HCT116 (cell line): ENCODE data around the gene HPS5.

Experiments
- CBX3 ChIP-seq: IDR thresholded peaks from 2 replicates; pipeline ENCODE4 v1.6.1; 2012; ENCODE audit warnings: low read depth
- CEBPB ChIP-seq: IDR thresholded peaks from 2 replicates; pipeline ENCODE4 v1.6.1; 2012; ENCODE audit warnings: low read depth
- EGR1 ChIP-seq: IDR thresholded peaks from 2 replicates; pipeline ENCODE4 v1.6.1; 2012; ENCODE audit warnings: low read depth
- EZH2 ChIP-seq: fragments of 200-600 bp; sonication (generic); IDR thresholded peaks from 2 replicates; pipeline ENCODE4 v1.6.1; 2017; ENCODE audit warnings: antibody characterized with exemption, mixed run types
- EZH2phosphoT487 ChIP-seq: fragments of 200-600 bp; IDR thresholded peaks from 2 replicates; pipeline ENCODE4 v1.6.1; 2018; ENCODE audit warnings: antibody characterized with exemption, borderline replicate concordance
- POLR2A ChIP-seq: IDR thresholded peaks from 2 replicates; pipeline ENCODE4 v1.7.0; 2011; ENCODE audit warnings: borderline replicate concordance; ENCODE audit not compliant: insufficient read depth, insufficient read length; ENCODE audit errors: extremely low read depth
- SRF ChIP-seq: IDR thresholded peaks from 2 replicates; pipeline ENCODE4 v1.6.1; 2012; ENCODE audit warnings: low read depth
- TCF7L2 ChIP-seq: IDR thresholded peaks from 2 replicates; pipeline ENCODE4 v1.7.0; 2011; ENCODE audit warnings: borderline replicate concordance, inconsistent platforms; ENCODE audit not compliant: insufficient read depth, insufficient read length; ENCODE audit errors: extremely low read depth
- YY1 ChIP-seq: IDR thresholded peaks from 2 replicates; pipeline ENCODE4 v1.6.1; 2011; ENCODE audit warnings: low read length, low read depth, moderate library complexity, mild to moderate bottlenecking; ENCODE audit not compliant: insufficient replicate concordance; ENCODE audit errors: extremely low read depth
- ZNF274 ChIP-seq: fragments of 200-500 bp; sonication (Bioruptor generic); IDR thresholded peaks from 2 replicates; pipeline ENCODE4 v1.6.1; 2014; ENCODE audit warnings: mild to moderate bottlenecking, low read depth, low read length, inconsistent platforms
- TF ChIP-seq, protein P1 (sequence below), 3 experiments: fragments of 200-600 bp in 1 of 3; sonication (generic) in 1 of 3; IDR thresholded peaks in 2 of 3; conservative IDR thresholded peaks in 1 of 3; 2 replicates each; pipeline ENCODE4 v1.5.1; 2012 to 2017; ENCODE audit warnings: low read depth in 2 of 3, low read length in 2 of 3, antibody characterized with exemption in 1 of 3, borderline replicate concordance in 1 of 3, control low read depth in 1 of 3, mild to moderate bottlenecking in 1 of 3, mixed read lengths in 1 of 3, mixed run types in 1 of 3, moderate library complexity in 1 of 3; ENCODE audit not compliant: insufficient read depth in 1 of 3
- TF ChIP-seq, protein P2 (sequence below): IDR thresholded peaks from 2 replicates; pipeline ENCODE4 v1.6.1; 2012
- TF ChIP-seq, protein P3 (sequence below): IDR thresholded peaks from 2 replicates; pipeline ENCODE4 v1.6.1; 2012

DNA sequence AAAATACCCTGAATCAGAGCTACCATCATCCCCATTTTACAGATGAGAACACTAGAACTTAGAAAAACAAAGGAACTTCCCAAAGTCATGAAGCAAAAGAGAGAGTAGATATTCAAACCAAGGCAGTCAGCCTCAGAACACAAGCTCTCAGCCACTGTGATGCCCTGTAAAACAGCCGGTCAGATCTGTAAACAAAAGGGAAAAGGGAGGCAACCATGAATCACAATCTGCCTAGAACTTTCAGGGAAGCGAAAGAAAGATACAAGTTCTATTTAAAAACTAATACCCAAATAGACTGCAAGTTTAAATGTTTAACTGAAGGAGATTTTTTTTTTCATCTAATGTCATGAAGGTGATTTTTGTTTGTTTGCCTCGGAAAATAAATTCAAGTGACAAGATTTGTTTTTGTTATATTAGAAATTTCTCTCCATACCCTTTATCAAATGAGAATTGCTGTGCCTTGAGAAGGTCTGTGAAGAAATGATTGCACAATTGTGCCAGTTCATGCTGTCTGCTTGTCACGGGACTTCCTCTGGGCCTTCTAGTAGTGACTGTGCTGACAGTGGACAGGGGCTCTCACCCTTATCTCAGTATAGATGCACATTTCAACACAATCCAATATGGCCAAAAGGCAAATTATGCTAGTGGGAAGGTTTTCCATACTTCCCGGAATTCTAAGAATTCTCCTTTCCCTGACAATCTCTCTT, 44.2 kb downstream of the HPS5 start:
- TF ChIP-seq, protein P1, sequence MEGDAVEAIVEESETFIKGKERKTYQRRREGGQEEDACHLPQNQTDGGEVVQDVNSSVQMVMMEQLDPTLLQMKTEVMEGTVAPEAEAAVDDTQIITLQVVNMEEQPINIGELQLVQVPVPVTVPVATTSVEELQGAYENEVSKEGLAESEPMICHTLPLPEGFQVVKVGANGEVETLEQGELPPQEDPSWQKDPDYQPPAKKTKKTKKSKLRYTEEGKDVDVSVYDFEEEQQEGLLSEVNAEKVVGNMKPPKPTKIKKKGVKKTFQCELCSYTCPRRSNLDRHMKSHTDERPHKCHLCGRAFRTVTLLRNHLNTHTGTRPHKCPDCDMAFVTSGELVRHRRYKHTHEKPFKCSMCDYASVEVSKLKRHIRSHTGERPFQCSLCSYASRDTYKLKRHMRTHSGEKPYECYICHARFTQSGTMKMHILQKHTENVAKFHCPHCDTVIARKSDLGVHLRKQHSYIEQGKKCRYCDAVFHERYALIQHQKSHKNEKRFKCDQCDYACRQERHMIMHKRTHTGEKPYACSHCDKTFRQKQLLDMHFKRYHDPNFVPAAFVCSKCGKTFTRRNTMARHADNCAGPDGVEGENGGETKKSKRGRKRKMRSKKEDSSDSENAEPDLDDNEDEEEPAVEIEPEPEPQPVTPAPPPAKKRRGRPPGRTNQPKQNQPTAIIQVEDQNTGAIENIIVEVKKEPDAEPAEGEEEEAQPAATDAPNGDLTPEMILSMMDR (IDR thresholded peaks at IDR 0.05 in 2 of 3, conservative IDR thresholded peaks at IDR 0.05 in 1 of 3; ENCODE audit: borderline replicate concordance in 1 of 3, insufficient read depth in 1 of 3, low read depth in 2 of 3, low read length in 2 of 3), result no peak
- TF ChIP-seq EZH2 (no peak), POLR2A (no peak), SRF (no peak), ZNF274 (no peak), EZH2phosphoT487 (no peak), EGR1 (no peak), YY1 (no peak), TCF7L2 (no peak), CEBPB (no peak), CBX3 (no peak)
- TF ChIP-seq, protein P2, sequence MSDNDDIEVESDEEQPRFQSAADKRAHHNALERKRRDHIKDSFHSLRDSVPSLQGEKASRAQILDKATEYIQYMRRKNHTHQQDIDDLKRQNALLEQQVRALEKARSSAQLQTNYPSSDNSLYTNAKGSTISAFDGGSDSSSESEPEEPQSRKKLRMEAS, result no peak
- TF ChIP-seq, protein P3, sequence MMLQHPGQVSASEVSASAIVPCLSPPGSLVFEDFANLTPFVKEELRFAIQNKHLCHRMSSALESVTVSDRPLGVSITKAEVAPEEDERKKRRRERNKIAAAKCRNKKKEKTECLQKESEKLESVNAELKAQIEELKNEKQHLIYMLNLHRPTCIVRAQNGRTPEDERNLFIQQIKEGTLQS, result no peak
